HepG2 (cell line): ENCODE measurements around the gene ACTR3. TPM values are rescaled to one million over a fixed set of nuclear protein-coding genes. Genes with fewer than 3 reads are reported as not detected.

Source experiments
- CBX5 ChIP-seq: sonication (generic); formaldehyde crosslinking; IDR thresholded peaks from 2 replicates; pipeline ENCODE4 v1.4.0; 2020; ENCODE audit warnings: missing genetic modification reagents, borderline replicate concordance
- DNMT1 ChIP-seq: sonication (generic); formaldehyde crosslinking; IDR thresholded peaks from 2 replicates; pipeline ENCODE4 v1.5.1; 2020; ENCODE audit warnings: mild to moderate bottlenecking, missing genetic modification reagents
- EHMT2 ChIP-seq: fragments of 200-600 bp; sonication (generic); IDR thresholded peaks from 2 replicates; pipeline ENCODE4 v1.7.0; 2017; ENCODE audit warnings: antibody characterized with exemption, low read depth, low read length, borderline replicate concordance
- FOSL2 ChIP-seq: sonication (generic); formaldehyde crosslinking; IDR thresholded peaks from 2 replicates; pipeline ENCODE4 v1.4.0; 2020; ENCODE audit warnings: missing genetic modification reagents
- GATAD2A ChIP-seq: IDR thresholded peaks from 2 replicates; pipeline ENCODE4 v1.6.1; 2016
- HIVEP1 ChIP-seq: sonication (generic); formaldehyde crosslinking; IDR thresholded peaks from 2 replicates; pipeline ENCODE4 v1.4.0; 2020; ENCODE audit warnings: mild to moderate bottlenecking, missing genetic modification reagents
- ISL2 ChIP-seq: sonication (generic); formaldehyde crosslinking; IDR thresholded peaks from 2 replicates; pipeline ENCODE4 v1.5.0; 2020; ENCODE audit warnings: missing genetic modification reagents
- JUNB ChIP-seq: sonication (generic); formaldehyde crosslinking; IDR thresholded peaks from 2 replicates; pipeline ENCODE4 v1.8.0; 2022; ENCODE audit warnings: missing genetic modification reagents, mild to moderate bottlenecking, borderline replicate concordance
- KDM3A ChIP-seq: IDR thresholded peaks from 2 replicates; pipeline ENCODE4 v1.6.1; 2018; ENCODE audit warnings: low read depth, missing compliant biosample characterization
- KLF15 ChIP-seq: sonication (generic); formaldehyde crosslinking; IDR thresholded peaks from 2 replicates; pipeline ENCODE4 v1.8.1; 2023; ENCODE audit warnings: borderline replicate concordance, mild to moderate bottlenecking, inconsistent platforms, missing genetic modification reagents, mixed read lengths
- MED13 ChIP-seq: sonication (generic); formaldehyde crosslinking; IDR thresholded peaks from 2 replicates; pipeline ENCODE4 v1.5.0; 2020; ENCODE audit warnings: missing genetic modification reagents
- NCOA2 ChIP-seq: sonication (generic); formaldehyde crosslinking; IDR thresholded peaks from 2 replicates; pipeline ENCODE4 v1.8.0; 2022; ENCODE audit warnings: inconsistent platforms
- PAXIP1 ChIP-seq: sonication (generic); formaldehyde crosslinking; conservative IDR thresholded peaks from 2 replicates; pipeline ENCODE4 v1.4.0; 2020; ENCODE audit warnings: mild to moderate bottlenecking, missing genetic modification reagents, moderate library complexity
- RARA ChIP-seq: IDR thresholded peaks from 2 replicates; pipeline ENCODE4 v1.6.1; 2016; ENCODE audit warnings: missing genetic modification reagents, missing compliant biosample characterization
- SMC3 ChIP-seq: IDR thresholded peaks from 2 replicates; pipeline ENCODE4 v1.6.1; 2011; ENCODE audit warnings: low read length, improper control_type of control experiment
- TFDP2 ChIP-seq: sonication (generic); formaldehyde crosslinking; IDR thresholded peaks from 2 replicates; pipeline ENCODE4 v1.4.0; 2020; ENCODE audit warnings: missing genetic modification reagents
- ZBTB39 ChIP-seq: sonication (generic); formaldehyde crosslinking; IDR thresholded peaks from 2 replicates; pipeline ENCODE4 v1.5.0; 2020; ENCODE audit warnings: missing genetic modification reagents
- ZFP36L1 ChIP-seq: sonication (generic); formaldehyde crosslinking; IDR thresholded peaks from 2 replicates; pipeline ENCODE4 v1.8.0; 2022; ENCODE audit warnings: mild to moderate bottlenecking, missing genetic modification reagents, moderate library complexity
- ZNF101 ChIP-seq: sonication (generic); formaldehyde crosslinking; IDR thresholded peaks from 2 replicates; pipeline ENCODE4 v1.4.0; 2020; ENCODE audit warnings: mild to moderate bottlenecking, low read depth, missing genetic modification reagents, borderline replicate concordance
- ZNF317 ChIP-seq: sonication (generic); formaldehyde crosslinking; IDR thresholded peaks from 2 replicates; pipeline ENCODE4 v1.5.0; 2020; ENCODE audit warnings: mild to moderate bottlenecking, missing genetic modification reagents
- ZNF33B ChIP-seq: sonication (generic); formaldehyde crosslinking; IDR thresholded peaks from 2 replicates; pipeline ENCODE4 v1.5.1; 2020; ENCODE audit warnings: mild to moderate bottlenecking, missing genetic modification reagents
- ZNF569 ChIP-seq: sonication (generic); formaldehyde crosslinking; IDR thresholded peaks from 2 replicates; pipeline ENCODE4 v1.5.0; 2020; ENCODE audit warnings: mild to moderate bottlenecking, missing genetic modification reagents, moderate library complexity, borderline replicate concordance
- ZNF644 ChIP-seq: IDR thresholded peaks from 2 replicates; pipeline ENCODE4 v1.6.1; 2016; ENCODE audit warnings: low read depth
- ZNF746 ChIP-seq: sonication (generic); formaldehyde crosslinking; IDR thresholded peaks from 2 replicates; pipeline ENCODE4 v1.8.0; 2022; ENCODE audit warnings: mild to moderate bottlenecking, missing genetic modification reagents
- polyA plus RNA-seq, 8 experiments: library from polyadenylated mRNA; depleted of rRNA in 3 of 8; stranded (reverse) in 7 of 8; unstranded in 1 of 8; fragments of >200 nt; fragmentation: Illumina TruSeq in 4 of 8; extraction: Trizol in 4 of 8; gene quantifications; 2 replicates each; pipeline versions ENCODE4 v1.2.1 to v1.2.3, GENCODE V29; 2011 to 2016; ENCODE audit warnings: low read depth in 4 of 8, missing spikeins in 1 of 8, mixed read lengths in 1 of 8; ENCODE audit not compliant: insufficient read depth in 1 of 8
- total RNA-seq, 5 experiments: library from RNA; depleted of rRNA; stranded (reverse); fragments of >200 nt; fragmentation: Illumina TruSeq; extraction: Trizol; gene quantifications; 2 replicates each; pipeline ENCODE4 v1.2.3, GENCODE V29; 2016; ENCODE audit warnings: low read depth in 1 of 5

ACTR3 gene
- total and polyA plus RNA-seq, 2 of the 13 experiments (the other 11 are each of a cell fraction or from before 2014, with no cell fraction given) = 123 to 225 TPM

- TF ChIP-seq JUNB (CRISPR knock-in tag) (no peak), ZNF33B (no peak), ZNF644 (0 out of 2 replicates have a peak, but pooled peaks have one; percentile 39), ISL2 (peak; percentile 33; the same call in 1 of the 2 replicates), KLF15 (CRISPR knock-in tag) (no peak), ZNF746 (CRISPR knock-in tag) (no peak), FOSL2 (peak; percentile 70), EHMT2 (no peak), MED13 (CRISPR knock-in tag) (no peak), HIVEP1 (CRISPR knock-in tag) (no peak), ZFP36L1 (CRISPR knock-in tag) (0 out of 2 replicates have a peak, but pooled peaks have one; percentile 40), CBX5 (CRISPR knock-in tag) (no peak), GATAD2A (peak; percentile 88), ZNF569 (CRISPR knock-in tag) (no peak), TFDP2 (CRISPR knock-in tag) (peak; percentile 64; the same call in 1 of the 2 replicates), ZBTB39 (CRISPR knock-in tag) (no peak), NCOA2 (CRISPR knock-in tag) (peak; percentile 70), RARA (CRISPR knock-in tag) (peak; percentile 71; the same call in 1 of the 2 replicates), KDM3A (CRISPR knock-in tag) (no peak), ZNF317 (no peak), ZNF101 (no peak), DNMT1 (CRISPR knock-in tag) (no peak), PAXIP1 (CRISPR knock-in tag) (peak; percentile 55; the same call in 1 of the 2 replicates), SMC3 (no peak)
These were observed 76.9 kb downstream of the ACTR3 start (continued) for GRCh38 chr2:113966832-113967231.
